ENCODE data around the gene C5orf15.
"Not testable (repeated sequence)": the region's sequence is repeated elsewhere in the genome, so short reads cannot be mapped to it uniquely, and the experiment has no call there.

C5orf15 gene

DNA sequence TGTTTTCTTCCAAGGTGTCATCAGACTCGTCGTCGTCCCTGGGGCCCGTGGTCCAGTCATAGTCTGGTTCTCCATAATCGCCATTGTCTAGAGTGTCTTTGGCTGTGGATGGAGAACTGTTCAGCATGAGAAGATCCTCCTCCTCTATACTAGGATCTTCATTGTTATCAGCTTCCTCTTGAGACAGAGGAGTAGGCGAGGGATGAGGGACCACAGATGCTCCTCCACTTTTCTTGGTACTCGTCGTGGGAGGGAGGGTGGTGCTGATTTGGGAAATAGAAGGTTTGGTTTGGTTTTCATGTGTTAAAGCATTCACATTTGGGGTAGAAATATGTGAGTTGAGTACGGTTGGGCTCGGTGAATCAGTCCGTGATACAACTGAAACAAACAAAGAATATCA, 8.8 kb downstream of the C5orf15 start:
- DNase-seq = no peak

- DNase-seq = no peak
Observed at GRCh38 chr5:133957591-133957990, 10.8 kb downstream of the C5orf15 start.

DNA sequence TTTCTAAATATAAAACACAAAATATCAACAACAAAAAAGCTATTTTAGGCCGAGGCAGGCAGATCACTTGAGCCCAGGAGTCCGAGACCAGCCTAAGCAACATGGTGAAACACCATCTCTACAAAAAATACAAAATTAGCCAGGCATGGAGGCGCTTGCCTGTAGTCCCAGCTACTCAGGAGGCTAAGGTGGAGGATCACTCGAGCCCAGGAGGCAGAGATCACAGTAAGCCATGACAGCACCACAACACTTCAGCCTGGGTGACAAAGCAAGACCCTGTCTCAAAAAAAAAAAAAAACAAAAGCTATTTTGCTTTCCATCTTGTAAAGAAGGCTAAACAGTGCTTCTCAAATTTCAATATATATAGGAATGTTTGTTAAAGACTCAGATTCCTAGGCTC, 11.3 kb downstream of the C5orf15 start:
- DNase-seq = no peak

- DNase-seq = not testable (repeated sequence)
Observed at GRCh38 chr5:133956196-133956595, 12.2 kb downstream of the C5orf15 start.

GRCh38 chr5:133953568-133954145, 14.8 kb downstream of the C5orf15 start:
- no peak for DNase-seq

DNA sequence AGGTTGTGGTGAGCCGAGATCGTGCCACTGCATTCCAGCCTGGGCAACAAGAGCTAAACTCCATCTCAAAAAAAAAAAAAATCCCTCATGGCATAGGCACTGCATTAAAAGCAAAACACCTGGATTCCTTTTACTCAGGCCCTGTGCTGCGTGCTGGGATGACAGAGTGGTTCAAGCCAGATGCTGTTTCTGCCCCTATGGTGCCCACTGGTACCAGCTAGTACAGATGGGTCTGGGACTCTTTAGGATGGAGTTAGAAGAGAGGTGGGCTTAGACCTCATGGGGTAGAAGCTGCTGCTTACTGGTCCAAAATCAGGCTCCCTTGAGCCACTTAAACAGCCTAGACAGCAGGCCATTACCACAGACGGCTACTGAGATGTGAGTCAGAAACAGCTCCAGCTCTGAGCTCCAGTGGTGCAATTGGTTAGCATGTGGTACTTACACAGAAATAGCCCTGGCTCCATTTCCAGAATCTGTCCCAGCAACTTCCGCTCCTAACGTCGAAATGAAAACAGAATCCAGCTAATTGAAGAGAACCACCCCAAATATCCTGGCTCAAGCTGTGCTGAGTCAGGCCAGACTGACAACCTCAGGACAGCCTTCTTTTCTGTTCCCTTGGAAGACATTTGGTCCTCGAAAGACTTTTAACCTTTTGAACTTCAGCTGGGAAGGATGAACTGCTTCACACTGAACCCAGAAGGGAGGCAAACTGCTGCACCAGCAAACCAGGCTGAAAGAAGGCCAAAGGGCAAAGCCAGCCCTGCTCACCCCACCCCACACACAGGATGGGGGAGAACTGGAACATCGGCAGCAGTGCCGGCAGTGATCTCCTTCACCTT, 15.5 kb downstream of the C5orf15 start:
- DNase-seq = no peak

DNA sequence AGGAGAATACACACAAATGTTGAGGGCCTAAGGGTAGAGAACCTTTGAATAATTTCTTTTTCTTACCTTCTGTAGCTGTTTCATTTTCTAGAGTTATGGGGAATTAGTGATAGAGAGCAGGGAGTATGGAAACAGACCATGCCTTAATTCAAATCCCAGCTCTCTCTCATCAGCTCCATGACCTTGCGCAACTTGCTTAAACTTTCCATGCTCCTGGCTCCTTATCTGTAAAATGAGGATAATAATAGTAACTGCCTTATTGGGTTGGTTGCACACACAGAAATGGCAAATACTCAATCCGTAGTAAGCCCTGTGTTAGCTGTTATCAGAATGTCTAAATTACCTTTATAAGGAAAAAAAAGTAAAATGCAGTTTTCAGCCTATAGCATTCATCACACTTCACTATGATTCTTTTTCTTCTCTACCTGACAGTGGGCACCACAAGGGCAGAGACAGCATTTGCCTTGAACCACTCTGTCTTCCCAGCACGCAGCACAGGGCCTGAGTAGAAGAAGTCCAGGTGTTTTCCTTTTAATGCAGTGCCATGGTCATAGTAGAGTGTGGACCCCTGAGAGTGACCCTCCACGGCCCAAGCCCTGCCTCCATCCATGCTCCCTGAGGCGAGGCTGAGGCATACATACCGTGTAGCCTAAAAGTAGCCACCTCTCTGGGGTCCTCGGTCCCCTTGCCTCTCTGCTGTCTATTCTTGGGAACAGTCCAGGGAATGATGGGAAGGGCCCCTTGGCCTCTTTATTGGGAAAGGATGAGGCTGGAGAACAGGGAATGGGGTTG, 17.4 kb downstream of the C5orf15 start:
- DNase-seq = no peak

- no peak for DNase-seq
Observed at GRCh38 chr5:133948721-133949120, 19.7 kb downstream of the C5orf15 start.

GRCh38 chr5:133947431-133947841, 21.0 kb downstream of the C5orf15 start:
- DNase-seq = no peak

DNA sequence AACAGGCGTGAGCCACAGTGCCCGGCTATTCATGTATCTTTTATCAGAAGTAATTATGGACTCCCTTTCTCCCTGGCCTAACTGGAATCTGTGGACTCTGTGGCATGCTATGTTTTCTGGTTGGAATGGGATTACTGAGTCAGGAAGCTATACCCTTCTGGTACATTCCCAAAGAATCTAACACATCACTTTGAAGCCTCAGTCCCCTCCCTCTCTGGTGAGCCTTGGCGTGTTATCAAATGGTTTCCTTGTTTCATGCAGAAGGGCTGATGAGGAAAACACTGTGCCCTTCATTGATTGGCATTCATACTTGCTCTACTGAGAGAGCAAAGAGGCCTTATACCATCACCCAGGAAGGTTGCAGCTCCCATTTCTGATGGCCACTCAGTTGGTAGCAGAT, 22.9 kb downstream of the C5orf15 start:
- no peak for DNase-seq

DNA sequence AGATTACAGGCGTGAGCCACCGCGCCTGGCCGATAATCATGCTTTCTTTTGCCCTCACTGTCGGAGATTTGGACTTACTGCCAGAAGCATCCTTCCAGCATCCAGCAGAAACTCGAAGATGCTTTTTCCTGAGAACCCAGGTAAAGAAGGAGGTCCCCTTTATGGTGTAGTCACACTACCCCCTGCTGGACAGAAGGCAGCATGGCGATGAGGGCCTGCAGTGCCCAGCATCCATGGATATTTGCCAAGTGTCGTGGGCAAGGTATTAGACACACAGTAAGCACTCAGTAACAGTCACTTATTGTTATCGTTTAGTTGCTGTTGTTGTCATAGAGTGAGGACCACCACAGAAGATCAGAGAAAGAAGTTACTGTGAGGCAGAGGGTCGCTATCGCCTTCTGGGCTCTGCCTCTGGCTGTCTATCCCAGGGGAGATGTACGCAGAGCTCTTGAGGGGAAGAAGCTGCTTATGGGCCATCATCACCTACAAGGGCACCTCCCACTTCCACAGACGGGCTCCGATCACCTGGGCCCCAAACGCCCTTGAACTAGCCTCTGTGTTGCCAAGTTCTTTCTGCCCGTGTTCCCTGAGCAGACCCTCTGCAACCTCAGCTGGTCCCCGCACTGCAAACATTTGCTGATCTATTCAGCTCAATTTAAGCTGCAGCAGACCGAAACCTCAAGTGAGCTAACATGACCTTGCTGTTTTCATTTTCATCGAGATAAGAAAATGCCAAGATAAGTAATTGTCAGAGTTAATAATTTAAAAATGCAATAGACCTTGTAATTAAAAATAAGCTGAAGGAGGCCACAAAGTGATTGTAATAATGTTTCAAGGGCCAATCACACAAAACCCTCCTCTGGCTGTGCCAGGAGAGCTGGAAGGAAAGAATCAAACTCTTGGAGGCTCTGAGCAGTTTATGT, 23.9 kb downstream of the C5orf15 start:
- DNase-seq = peak; percentile 31

DNA sequence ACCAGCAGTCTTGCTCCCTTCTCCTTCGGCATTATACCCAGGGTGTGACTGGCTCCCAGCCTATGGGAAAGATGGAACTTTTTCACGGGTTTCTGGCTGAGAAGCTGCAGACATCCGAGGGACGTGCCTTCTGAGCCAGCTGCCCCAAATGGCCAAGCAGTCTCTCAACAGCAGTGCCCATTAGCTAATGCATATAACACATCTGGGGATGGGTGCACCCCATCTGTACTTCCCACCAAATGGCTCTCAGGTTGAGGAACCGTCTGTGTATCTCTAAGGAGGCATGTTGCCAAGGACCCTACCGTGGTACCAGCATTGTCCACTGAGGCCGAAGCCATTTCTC, 25.0 kb downstream of the C5orf15 start:
- no peak for DNase-seq

GRCh38 chr5:133942614-133943474, 25.6 kb downstream of the C5orf15 start:
- no peak for DNase-seq

GRCh38 chr5:133941456-133942196, 26.8 kb downstream of the C5orf15 start:
- DNase-seq = no peak

DNA sequence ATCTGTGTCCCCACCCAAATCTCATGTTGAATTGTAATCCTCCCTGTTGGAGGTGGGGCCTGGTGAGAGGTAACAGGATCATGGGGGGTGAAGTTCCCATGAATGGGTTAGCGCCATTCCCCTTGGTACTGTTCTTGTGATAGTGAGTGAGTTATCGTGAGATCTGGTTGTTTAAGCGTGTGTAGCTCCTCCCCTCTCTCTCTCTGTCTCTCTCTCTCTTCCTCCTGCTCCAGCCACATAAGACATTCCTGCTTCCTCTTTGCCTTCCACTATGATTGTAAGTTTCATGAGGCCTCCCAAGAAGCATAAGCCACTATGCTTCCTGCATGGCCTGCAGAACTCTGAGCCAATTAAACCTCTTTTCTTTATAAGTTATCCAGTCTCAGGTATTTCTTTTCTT, 28.8 kb downstream of the C5orf15 start:
- no peak for DNase-seq

DNA sequence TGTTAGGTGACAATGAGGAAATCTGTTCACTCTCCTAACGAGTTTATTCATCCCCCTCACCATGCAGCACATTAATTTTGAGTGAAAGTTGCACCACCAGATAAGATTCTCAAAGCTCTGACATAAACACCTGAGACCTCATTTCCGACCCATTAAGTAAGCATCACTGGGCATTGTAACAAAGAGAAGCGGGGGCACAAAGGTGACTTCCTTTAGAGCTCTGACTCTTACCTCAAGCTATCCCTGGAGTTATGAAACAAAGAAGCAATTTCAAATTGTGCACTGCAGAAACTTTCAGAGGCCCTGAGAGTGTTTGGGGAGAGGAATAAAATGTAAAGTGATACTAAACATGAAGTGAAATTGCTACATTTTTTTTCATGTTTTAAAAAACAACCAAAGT, 29.5 kb downstream of the C5orf15 start:
- no peak for DNase-seq

DNA sequence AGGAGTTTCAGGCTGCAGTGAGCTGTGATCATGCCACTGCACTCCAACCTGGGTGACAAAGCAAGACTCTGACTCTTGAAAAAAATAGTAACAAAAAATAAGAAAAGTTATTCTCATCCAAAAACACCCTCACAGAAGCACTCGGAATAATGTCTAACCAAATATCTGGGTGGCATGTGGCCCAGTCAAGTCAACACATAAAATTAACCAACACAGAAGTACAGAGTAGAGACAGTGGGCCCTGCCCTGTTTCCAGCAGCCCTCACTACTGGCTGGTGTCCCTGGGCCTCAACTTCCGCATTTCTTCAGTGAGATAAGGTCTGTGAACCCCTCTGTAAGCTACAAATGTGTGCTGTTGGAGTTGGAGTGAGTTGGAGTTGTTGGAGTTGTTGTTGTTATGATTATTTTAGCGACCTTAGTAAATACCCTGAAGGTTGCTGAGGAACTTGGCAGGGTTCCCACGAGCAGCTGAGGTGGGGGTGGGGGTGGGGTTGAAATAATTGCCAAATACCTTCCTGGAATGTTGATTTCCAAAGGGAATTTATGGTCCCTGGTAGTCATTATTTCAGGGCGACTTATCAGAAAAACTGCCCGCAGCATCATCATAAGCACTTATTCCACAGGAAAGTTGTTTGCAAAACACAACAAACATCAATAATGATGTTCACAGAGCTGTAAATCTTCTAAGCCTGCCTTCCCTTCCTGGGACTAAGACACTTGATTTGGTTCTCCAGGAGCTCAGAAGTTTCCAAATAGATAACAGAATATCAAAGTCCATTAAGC, 30.2 kb downstream of the C5orf15 start:
- DNase-seq = no peak

DNA sequence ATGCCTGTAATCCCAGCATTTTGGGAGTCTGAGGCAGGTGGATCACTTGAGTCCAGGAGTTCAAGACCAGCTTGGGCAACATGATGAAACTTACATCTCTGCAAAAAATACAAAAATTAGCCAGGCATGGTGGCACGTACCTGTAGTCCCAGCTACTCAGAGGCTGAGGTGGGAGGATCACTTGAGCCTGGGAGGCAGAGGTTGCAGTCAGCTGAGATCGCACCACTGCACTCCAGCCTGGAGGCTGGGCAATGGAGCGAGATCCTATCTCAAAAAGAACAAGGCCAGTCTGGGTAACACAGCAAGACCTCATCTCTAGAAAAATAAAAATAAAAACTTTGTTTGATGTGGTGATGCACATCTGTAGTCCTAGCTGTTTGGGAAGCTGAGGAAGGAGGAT, 30.8 kb downstream of the C5orf15 start:
- not testable (repeated sequence) for DNase-seq

GRCh38 chr5:133936651-133937015, 31.8 kb downstream of the C5orf15 start:
- no peak for DNase-seq

- DNase-seq = not testable (repeated sequence)
Observed at GRCh38 chr5:133935991-133936650, 32.3 kb downstream of the C5orf15 start.
